ENCODE results near the gene MORC2.

The MORC2 gene

GRCh38 chr22:30882974-30883533 lies 85.5 kb downstream of the MORC2 start:
- H3K27ac ChIP-seq (ENCODE audit: insufficient read depth, low read length, poor library complexity, severe bottlenecking) = no peak overlapping the region
- H3K9me3 ChIP-seq (ENCODE audit: control insufficient read depth, low read length) = no peaks in the 10 kb centered on the region
- DNase-seq = no peak
- no peaks in the 10 kb centered on the region for H3K4me1 ChIP-seq (ENCODE audit: control insufficient read depth, insufficient read depth, low read length, poor library complexity, severe bottlenecking)
- H3K36me3 ChIP-seq (ENCODE audit: control insufficient read depth, insufficient read depth, low read length) = no peaks in the 10 kb centered on the region
- H3K4me3 ChIP-seq (ENCODE audit: insufficient read depth, low read depth, low read length, poor library complexity, severe bottlenecking) = no peak overlapping the region
- no peaks in the 10 kb centered on the region for H3K27me3 ChIP-seq (replicated peaks; ENCODE audit: control insufficient read depth, insufficient read depth, low read length, poor library complexity, severe bottlenecking)

GRCh38 chr22:30882184-30882717 lies 86.3 kb downstream of the MORC2 start:
- H3K4me3 ChIP-seq (ENCODE audit: insufficient read depth, low read depth, low read length, poor library complexity, severe bottlenecking) = no peak overlapping the region
- H3K36me3 ChIP-seq (ENCODE audit: control insufficient read depth, insufficient read depth, low read length) = no peaks in the 10 kb centered on the region
- DNase-seq = no peak
- H3K27ac ChIP-seq (ENCODE audit: insufficient read depth, low read length, poor library complexity, severe bottlenecking) = no peak overlapping the region
- H3K9me3 ChIP-seq (ENCODE audit: control insufficient read depth, low read length) = no peaks in the 10 kb centered on the region
- no peaks in the 10 kb centered on the region for H3K4me1 ChIP-seq (ENCODE audit: control insufficient read depth, insufficient read depth, low read length, poor library complexity, severe bottlenecking)
- no peaks in the 10 kb centered on the region for H3K27me3 ChIP-seq (replicated peaks; ENCODE audit: control insufficient read depth, insufficient read depth, low read length, poor library complexity, severe bottlenecking)

GRCh38 chr22:30881361-30882183 lies 87.0 kb downstream of the MORC2 start:
- Histone ChIP-seq H3K4me3 (ENCODE audit: insufficient read depth, low read depth, low read length, poor library complexity, severe bottlenecking) (no peak overlapping the region), H3K4me1 (ENCODE audit: control insufficient read depth, insufficient read depth, low read length, poor library complexity, severe bottlenecking) (no peaks in the 10 kb centered on the region), H3K27me3 (replicated peaks; ENCODE audit: control insufficient read depth, insufficient read depth, low read length, poor library complexity, severe bottlenecking) (no peaks in the 10 kb centered on the region), H3K27ac (ENCODE audit: insufficient read depth, low read length, poor library complexity, severe bottlenecking) (no peak overlapping the region), H3K9me3 (ENCODE audit: control insufficient read depth, low read length) (no peaks in the 10 kb centered on the region), H3K36me3 (ENCODE audit: control insufficient read depth, insufficient read depth, low read length) (no peaks in the 10 kb centered on the region)
- no peak for DNase-seq

GRCh38 chr22:30880847-30881246 lies 87.7 kb downstream of the MORC2 start:
- DNase-seq = no peak
- H3K4me3 ChIP-seq (ENCODE audit: insufficient read depth, low read depth, low read length, poor library complexity, severe bottlenecking) = no peak overlapping the region
- H3K27me3 ChIP-seq (replicated peaks; ENCODE audit: control insufficient read depth, insufficient read depth, low read length, poor library complexity, severe bottlenecking) = no peaks in the 10 kb centered on the region
- H3K4me1 ChIP-seq (ENCODE audit: control insufficient read depth, insufficient read depth, low read length, poor library complexity, severe bottlenecking) = no peaks in the 10 kb centered on the region
- no peaks in the 10 kb centered on the region for H3K36me3 ChIP-seq (ENCODE audit: control insufficient read depth, insufficient read depth, low read length)
- no peaks in the 10 kb centered on the region for H3K9me3 ChIP-seq (ENCODE audit: control insufficient read depth, low read length)
- H3K27ac ChIP-seq (ENCODE audit: insufficient read depth, low read length, poor library complexity, severe bottlenecking) = no peak overlapping the region

- H3K4me1 ChIP-seq (ENCODE audit: control insufficient read depth, insufficient read depth, low read length, poor library complexity, severe bottlenecking) = no peaks in the 10 kb centered on the region
- no peak for DNase-seq
- H3K4me3 ChIP-seq (ENCODE audit: insufficient read depth, low read depth, low read length, poor library complexity, severe bottlenecking) = no peak overlapping the region
- H3K36me3 ChIP-seq (ENCODE audit: control insufficient read depth, insufficient read depth, low read length) = no peaks in the 10 kb centered on the region
- H3K27me3 ChIP-seq (replicated peaks; ENCODE audit: control insufficient read depth, insufficient read depth, low read length, poor library complexity, severe bottlenecking) = no peaks in the 10 kb centered on the region
- H3K27ac ChIP-seq (ENCODE audit: insufficient read depth, low read length, poor library complexity, severe bottlenecking) = no peak overlapping the region
- H3K9me3 ChIP-seq (ENCODE audit: control insufficient read depth, low read length) = no peaks in the 10 kb centered on the region
Measured at GRCh38 chr22:30880181-30880601, 88.4 kb downstream of the MORC2 start.

- Histone ChIP-seq H3K4me1 (ENCODE audit: control insufficient read depth, insufficient read depth, low read length, poor library complexity, severe bottlenecking) (no peaks in the 10 kb centered on the region), H3K27ac (ENCODE audit: insufficient read depth, low read length, poor library complexity, severe bottlenecking) (no peak overlapping the region), H3K4me3 (ENCODE audit: insufficient read depth, low read depth, low read length, poor library complexity, severe bottlenecking) (no peak overlapping the region), H3K36me3 (ENCODE audit: control insufficient read depth, insufficient read depth, low read length) (no peaks in the 10 kb centered on the region), H3K27me3 (replicated peaks; ENCODE audit: control insufficient read depth, insufficient read depth, low read length, poor library complexity, severe bottlenecking) (no peaks in the 10 kb centered on the region), H3K9me3 (ENCODE audit: control insufficient read depth, low read length) (no peaks in the 10 kb centered on the region)
- no peak for DNase-seq
Measured at GRCh38 chr22:30879415-30879797, 89.2 kb downstream of the MORC2 start.

GRCh38 chr22:30878516-30879414 lies 89.8 kb downstream of the MORC2 start:
- Histone ChIP-seq H3K4me1 (ENCODE audit: control insufficient read depth, insufficient read depth, low read length, poor library complexity, severe bottlenecking) (no peaks in the 10 kb centered on the region), H3K36me3 (ENCODE audit: control insufficient read depth, insufficient read depth, low read length) (no peaks in the 10 kb centered on the region), H3K27ac (ENCODE audit: insufficient read depth, low read length, poor library complexity, severe bottlenecking) (no peak overlapping the region), H3K27me3 (replicated peaks; ENCODE audit: control insufficient read depth, insufficient read depth, low read length, poor library complexity, severe bottlenecking) (no peaks in the 10 kb centered on the region), H3K9me3 (ENCODE audit: control insufficient read depth, low read length) (no peaks in the 10 kb centered on the region), H3K4me3 (ENCODE audit: insufficient read depth, low read depth, low read length, poor library complexity, severe bottlenecking) (no peak overlapping the region)
- DNase-seq = no peak

- H3K27ac ChIP-seq (ENCODE audit: insufficient read depth, low read length, poor library complexity, severe bottlenecking) = no peak overlapping the region
- no peak overlapping the region for H3K4me3 ChIP-seq (ENCODE audit: insufficient read depth, low read depth, low read length, poor library complexity, severe bottlenecking)
- no peaks in the 10 kb centered on the region for H3K36me3 ChIP-seq (ENCODE audit: control insufficient read depth, insufficient read depth, low read length)
- DNase-seq = no peak
- no peaks in the 10 kb centered on the region for H3K4me1 ChIP-seq (ENCODE audit: control insufficient read depth, insufficient read depth, low read length, poor library complexity, severe bottlenecking)
- H3K27me3 ChIP-seq (replicated peaks; ENCODE audit: control insufficient read depth, insufficient read depth, low read length, poor library complexity, severe bottlenecking) = no peaks in the 10 kb centered on the region
- H3K9me3 ChIP-seq (ENCODE audit: control insufficient read depth, low read length) = no peaks in the 10 kb centered on the region
Measured at GRCh38 chr22:30877662-30878515, 90.7 kb downstream of the MORC2 start.

GRCh38 chr22:30876915-30877553 lies 91.5 kb downstream of the MORC2 start:
- DNase-seq = no peak
- H3K36me3 ChIP-seq (ENCODE audit: control insufficient read depth, insufficient read depth, low read length) = no peaks in the 10 kb centered on the region
- no peak overlapping the region for H3K4me3 ChIP-seq (ENCODE audit: insufficient read depth, low read depth, low read length, poor library complexity, severe bottlenecking)
- H3K27ac ChIP-seq (ENCODE audit: insufficient read depth, low read length, poor library complexity, severe bottlenecking) = no peak overlapping the region
- no peaks in the 10 kb centered on the region for H3K27me3 ChIP-seq (replicated peaks; ENCODE audit: control insufficient read depth, insufficient read depth, low read length, poor library complexity, severe bottlenecking)
- no peaks in the 10 kb centered on the region for H3K9me3 ChIP-seq (ENCODE audit: control insufficient read depth, low read length)
- H3K4me1 ChIP-seq (ENCODE audit: control insufficient read depth, insufficient read depth, low read length, poor library complexity, severe bottlenecking) = no peaks in the 10 kb centered on the region

Data from effector memory CD4-positive, alpha-beta T cell (primary cell).